Stimulated activated CD4-positive, alpha-beta T cell treated with anti-CD3 and anti-CD28 coated beads, Interleukin-4, amount 100 ng/mL, for 4 hours (primary cell): ENCODE results near the gene UMPS.
"Not testable (repeated sequence)": the region's sequence is repeated elsewhere in the genome, so short reads cannot be mapped to it uniquely, and the experiment has no call there.

ENCODE experiments used
- DNase-seq, 2 experiments: peaks; one replicate each; pipeline ENCODE4 v3.0.0-alpha.2; 2020

Gene UMPS

GRCh38 chr3:124730129-124730940, at the start of gene UMPS:
UMPS (plus strand) TSS chr3:124730452; CDS start chr3:124730472, 20 bp downstream.
- DNase-seq: peak; percentile 92 to 96

GRCh38 chr3:124680521-124680920, 49.7 kb upstream of the UMPS start:
- no peak for DNase-seq

- DNase-seq: no peak
Observed at GRCh38 chr3:124682263-124682662, 48.0 kb upstream of the UMPS start.

GRCh38 chr3:124684459-124684858, 45.8 kb upstream of the UMPS start:
- no peak for DNase-seq

DNA sequence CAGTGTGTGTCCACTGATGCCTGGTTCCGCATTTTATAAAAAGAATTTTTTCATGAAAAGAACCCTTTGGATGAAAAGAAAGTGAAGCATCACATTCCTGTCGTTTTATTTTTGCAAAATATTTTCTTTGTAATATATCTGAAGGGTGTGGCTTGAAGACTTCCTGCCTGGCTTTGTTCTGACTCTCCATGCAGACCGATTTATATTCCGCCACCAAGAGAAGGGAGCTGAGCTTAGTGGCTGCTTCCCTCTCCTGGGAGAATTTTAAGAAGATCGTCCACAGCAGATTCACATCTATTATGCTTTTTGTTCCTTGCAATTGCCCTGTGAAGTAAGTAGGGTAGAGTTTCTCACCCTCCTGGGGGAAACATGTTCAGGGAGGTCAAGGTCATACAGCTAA, 45.2 kb upstream of the UMPS start:
- no peak for DNase-seq

DNA sequence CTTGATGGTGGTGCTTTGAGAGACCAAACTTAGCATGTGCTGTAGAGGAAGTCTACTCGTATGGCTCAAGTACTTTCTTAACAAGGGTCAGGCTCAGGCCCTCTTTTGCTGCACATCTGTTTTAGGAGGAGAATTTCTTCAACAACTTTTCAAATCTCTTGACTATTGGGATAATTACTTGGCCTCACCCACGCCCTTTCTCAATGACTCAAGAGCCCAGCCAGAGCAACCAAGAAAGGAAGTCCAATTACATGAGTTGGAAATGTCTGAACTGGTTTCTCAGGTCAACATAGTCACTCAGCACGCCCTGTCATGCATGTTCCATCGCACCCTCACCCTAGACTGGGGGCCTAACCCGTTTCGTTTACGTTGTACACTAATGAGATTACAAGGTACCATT, 44.8 kb upstream of the UMPS start:
- no peak for DNase-seq

DNA sequence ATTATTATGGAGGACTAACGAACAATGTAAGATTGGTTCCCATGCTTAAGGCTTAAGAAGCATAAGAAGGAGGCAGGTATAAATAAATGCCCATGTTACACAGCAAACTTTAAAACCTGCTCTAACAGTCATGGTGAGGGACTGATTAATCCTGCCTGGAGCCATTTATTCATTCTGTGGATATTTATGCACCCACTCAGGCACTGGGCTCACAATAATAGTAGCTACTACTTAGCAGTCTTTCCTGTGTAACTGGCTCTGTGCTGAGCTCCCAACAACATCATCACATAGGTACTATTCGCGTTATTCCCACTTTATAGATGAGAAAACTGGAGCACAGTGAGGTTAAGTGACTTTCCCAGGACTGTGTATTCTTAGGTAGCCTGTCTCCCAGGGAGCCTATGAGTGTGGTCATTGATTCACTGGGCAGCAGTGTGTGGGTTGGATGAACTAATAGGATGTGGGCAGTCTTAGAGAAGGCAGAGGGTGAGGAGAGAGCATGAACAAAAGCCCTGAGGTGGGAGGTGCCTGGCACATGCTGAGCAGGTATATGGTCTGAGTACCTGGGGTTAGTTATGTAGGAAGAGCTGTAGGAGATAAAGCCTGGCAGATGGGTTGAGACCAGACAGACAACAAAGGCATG, 44.1 kb upstream of the UMPS start:
- no peak for DNase-seq

DNA sequence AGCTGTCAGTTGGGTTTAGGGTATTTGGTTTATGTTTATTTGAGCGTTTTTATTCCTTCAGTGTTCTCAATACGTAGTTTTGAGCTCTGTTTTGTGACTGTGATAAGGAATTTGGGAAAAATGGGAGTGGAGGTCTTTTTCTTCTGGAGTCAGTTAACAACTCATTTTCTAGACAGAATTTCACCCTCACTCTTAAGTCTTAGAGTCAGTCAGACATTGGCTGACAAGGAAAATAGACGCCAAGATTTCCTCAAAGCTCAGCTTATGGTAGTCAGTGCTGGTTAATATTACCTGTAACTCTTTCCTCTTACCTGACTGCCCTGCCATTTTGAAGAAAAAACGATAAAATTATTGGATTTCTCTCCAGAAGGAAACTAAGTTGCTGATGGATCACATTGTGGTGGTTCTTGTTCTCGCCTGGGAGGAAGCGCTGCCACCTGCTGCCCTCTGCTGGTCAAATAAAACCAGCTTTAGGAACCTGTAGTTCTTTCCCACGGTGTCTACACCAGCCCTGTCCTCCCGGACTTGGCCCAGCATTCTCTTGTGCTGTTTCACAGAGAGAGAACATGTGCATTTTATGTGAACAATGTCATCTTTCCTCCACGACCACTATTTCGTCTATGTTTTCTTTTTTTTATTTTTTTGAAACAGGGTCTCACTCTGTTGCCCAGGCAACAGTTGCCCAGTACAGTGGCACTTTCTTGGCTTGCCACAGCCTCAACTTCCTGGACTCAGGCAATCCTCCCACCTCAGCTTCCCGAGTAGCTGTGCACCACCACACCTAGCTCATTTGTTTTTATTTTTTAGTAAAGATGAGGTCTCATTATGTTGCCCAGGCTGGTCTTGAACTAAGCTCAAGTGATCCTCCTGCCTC, 41.4 kb upstream of the UMPS start:
- peak; percentile 56 to 64 for DNase-seq

- no peak for DNase-seq
Observed at GRCh38 chr3:124691599-124691998, 38.7 kb upstream of the UMPS start.

- no peak for DNase-seq
Observed at GRCh38 chr3:124694486-124694885, 35.8 kb upstream of the UMPS start.

DNA sequence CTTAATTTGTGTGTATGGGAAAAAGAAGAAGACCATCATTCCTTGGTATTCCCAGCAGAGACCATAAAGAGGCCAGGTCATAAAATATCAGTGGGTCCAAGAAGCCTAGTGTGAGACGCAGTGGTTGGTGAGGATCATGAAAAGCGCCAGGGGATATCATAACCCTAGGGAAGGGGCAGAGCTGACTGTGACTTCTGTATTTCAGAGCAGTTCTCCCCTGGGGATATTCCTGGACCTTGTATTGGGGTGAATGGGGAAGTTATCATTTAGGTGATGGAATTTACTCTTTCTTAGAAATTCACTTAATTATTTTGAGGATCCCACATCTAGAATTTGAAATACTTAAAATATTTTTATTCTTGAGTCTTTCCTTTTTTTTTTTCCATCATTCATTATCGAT, 34.9 kb upstream of the UMPS start:
- DNase-seq: no peak

- no peak for DNase-seq
Observed at GRCh38 chr3:124696006-124696405, 34.2 kb upstream of the UMPS start.

DNA sequence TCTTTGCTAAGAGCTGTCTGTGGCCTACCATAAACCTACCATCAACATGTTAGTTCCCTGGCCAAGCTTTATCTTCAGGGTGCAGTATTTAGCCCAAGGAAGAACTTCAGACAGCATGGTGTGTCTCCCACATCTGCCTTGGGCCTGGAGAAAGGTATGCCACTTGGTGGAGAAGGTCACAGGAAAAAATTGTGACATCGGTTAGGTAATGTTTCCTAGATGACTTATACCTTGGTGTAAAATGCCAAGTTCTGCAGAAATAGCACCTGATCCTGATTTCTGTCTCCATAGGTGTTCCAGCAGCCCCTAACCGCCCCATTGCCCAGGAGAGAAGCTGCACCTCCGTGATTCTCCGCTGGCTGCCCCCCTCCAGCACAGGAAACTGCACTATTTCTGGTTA, 33.0 kb upstream of the UMPS start:
- no peak for DNase-seq

GRCh38 chr3:124698030-124698770, 32.1 kb upstream of the UMPS start:
- no peak for DNase-seq

- DNase-seq: no peak
Observed at GRCh38 chr3:124699051-124699450, 31.2 kb upstream of the UMPS start.

- DNase-seq: no peak
Observed at GRCh38 chr3:124699686-124700396, 30.4 kb upstream of the UMPS start.

- DNase-seq: no peak
Observed at GRCh38 chr3:124700880-124701684, 29.2 kb upstream of the UMPS start.

- no peak for DNase-seq
Observed at GRCh38 chr3:124701687-124702086, 28.6 kb upstream of the UMPS start.

DNA sequence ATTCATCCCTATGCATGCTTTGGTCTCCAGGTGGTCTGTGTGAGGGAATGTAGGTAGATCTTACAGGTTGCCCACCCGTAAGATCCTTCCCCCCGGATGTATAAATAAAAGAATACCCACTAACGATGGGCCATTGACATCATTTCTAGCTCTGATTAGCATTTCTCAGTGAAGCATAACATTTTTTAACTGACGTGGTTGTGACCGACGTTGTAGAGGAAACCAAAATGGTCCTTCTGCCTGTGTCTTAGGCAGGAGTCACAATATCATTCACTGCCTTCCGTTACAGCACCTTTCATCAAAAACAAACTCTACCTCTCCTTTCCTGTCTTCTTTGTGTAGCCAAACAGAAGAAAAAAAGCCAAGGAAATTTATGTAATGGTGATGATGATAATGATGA, 27.3 kb upstream of the UMPS start:
- no peak for DNase-seq

DNA sequence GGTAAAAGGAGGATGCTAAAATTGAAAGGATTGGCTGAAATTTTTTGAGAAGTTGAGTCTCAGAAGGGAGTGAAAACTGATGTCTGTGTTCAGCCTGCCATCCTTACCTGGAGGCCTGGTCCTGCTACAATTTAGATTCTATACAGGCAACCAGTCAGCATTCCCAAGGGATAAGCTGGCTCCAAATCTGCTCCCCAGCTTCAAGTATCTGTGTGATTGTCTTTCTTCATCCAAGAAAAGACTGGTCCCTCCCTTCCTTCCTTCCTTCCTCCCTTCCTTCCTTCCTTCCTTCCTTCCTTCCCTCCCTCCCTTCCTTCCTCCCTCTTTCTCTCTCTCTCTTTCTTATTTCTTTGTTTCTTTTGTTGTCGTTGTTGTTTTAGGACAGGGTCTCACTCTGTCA, 24.7 kb upstream of the UMPS start:
- DNase-seq: no peak

- DNase-seq: not testable (repeated sequence)
Observed at GRCh38 chr3:124707223-124707622, 23.0 kb upstream of the UMPS start.
